ENCODE results near the gene MET. TPM values are rescaled to one million over a fixed set of nuclear protein-coding genes. Genes with fewer than 3 reads are reported as not detected.

Gene MET
- total RNA-seq, 2 donors from 2014 or later, result 15.8 to 18.6 TPM

GRCh38 chr7:116766881-116767280 is 94.9 kb downstream of the MET start:
- Histone ChIP-seq H3K27me3 (replicated peaks; ENCODE audit: insufficient read depth) (no peaks in the 10 kb centered on the region), H3K36me3 (no peaks in the 10 kb centered on the region), H3K27ac (no peak overlapping the region), H3K4me1 (ENCODE audit: control insufficient read depth in 1 of 2, low read depth in 2 of 2) (no peaks in the 10 kb centered on the region), H3K9me3 (no peaks in the 10 kb centered on the region), H3K4me3 (no peak overlapping the region)
- ATAC-seq (ENCODE audit: insufficient number of reproducible peaks, low FRiP score, low read depth) (no peak), DNase-seq (ENCODE audit: low spot score) (no peak)
- TF ChIP-seq CTCF (IDR thresholded peaks at IDR 0.05), result no peak

GRCh38 chr7:116769546-116769945 is 97.5 kb downstream of the MET start:
- H3K4me3 ChIP-seq, result no peak overlapping the region
- no peaks in the 10 kb centered on the region for H3K27me3 ChIP-seq (replicated peaks; ENCODE audit: insufficient read depth)
- H3K4me1 ChIP-seq (ENCODE audit: control insufficient read depth in 1 of 2, low read depth in 2 of 2), result no peaks in the 10 kb centered on the region
- ATAC-seq (ENCODE audit: insufficient number of reproducible peaks, low FRiP score, low read depth) (no peak), DNase-seq (ENCODE audit: low spot score) (no peak)
- no peak overlapping the region for H3K27ac ChIP-seq
- no peaks in the 10 kb centered on the region for H3K9me3 ChIP-seq
- no peaks in the 10 kb centered on the region for H3K36me3 ChIP-seq
- TF ChIP-seq CTCF (IDR thresholded peaks at IDR 0.05), result no peak

GRCh38 chr7:116770941-116771340 is 98.9 kb downstream of the MET start:
- Histone ChIP-seq H3K27me3 (replicated peaks; ENCODE audit: insufficient read depth) (no peaks in the 10 kb centered on the region), H3K4me3 (no peak overlapping the region), H3K27ac (no peak overlapping the region), H3K4me1 (ENCODE audit: control insufficient read depth in 1 of 2, low read depth in 2 of 2) (no peaks in the 10 kb centered on the region), H3K9me3 (no peaks in the 10 kb centered on the region), H3K36me3 (no peaks in the 10 kb centered on the region)
- TF ChIP-seq CTCF (IDR thresholded peaks at IDR 0.05), result no peak
- ATAC-seq (ENCODE audit: insufficient number of reproducible peaks, low FRiP score, low read depth), result no peak
- DNase-seq (ENCODE audit: low spot score), result no peak

- Histone ChIP-seq H3K27me3 (replicated peaks; ENCODE audit: insufficient read depth) (no peaks in the 10 kb centered on the region), H3K4me1 (ENCODE audit: control insufficient read depth in 1 of 2, low read depth in 2 of 2) (peaks cover 4% of the 10 kb centered on the region in 2 donors), H3K27ac (no peak overlapping the region), H3K9me3 (no peaks in the 10 kb centered on the region), H3K36me3 (no peaks in the 10 kb centered on the region), H3K4me3 (no peak overlapping the region)
- no peak for TF ChIP-seq CTCF (IDR thresholded peaks at IDR 0.05)
- DNase-seq (ENCODE audit: low spot score) (no peak), ATAC-seq (ENCODE audit: insufficient number of reproducible peaks, low FRiP score, low read depth) (no peak)
These were observed 99.6 kb downstream of the MET start for GRCh38 chr7:116771640-116772039.

GRCh38 chr7:116772423-116772863 is 100.4 kb downstream of the MET start:
- TF ChIP-seq CTCF (IDR thresholded peaks at IDR 0.05), result no peak
- no peak for ATAC-seq (ENCODE audit: insufficient number of reproducible peaks, low FRiP score, low read depth)

More at GRCh38 chr7:116772423-116772863, 100.4 kb downstream of the MET start:
- no peak for DNase-seq (ENCODE audit: low spot score)
- no peaks in the 10 kb centered on the region for H3K27me3 ChIP-seq (replicated peaks; ENCODE audit: insufficient read depth)
- no peak overlapping the region for H3K4me3 ChIP-seq
- H3K4me1 ChIP-seq (ENCODE audit: control insufficient read depth in 1 of 2, low read depth in 2 of 2), result peaks cover 8 to 11% of the 10 kb centered on the region in 2 donors
- no peak overlapping the region for H3K27ac ChIP-seq
- H3K36me3 ChIP-seq, result no peaks in the 10 kb centered on the region
- no peaks in the 10 kb centered on the region for H3K9me3 ChIP-seq

All from thoracic aorta (tissue), 2 donors.